Kidney (tissue), 14 donors: ENCODE measurements around the gene SH2D4B. TPM values are rescaled to one million over a fixed set of nuclear protein-coding genes. Genes with fewer than 3 reads are reported as not detected.

ENCODE experiments used
- DNase-seq, 5 donors: peaks; one replicate each; pipeline ENCODE4 v3.0.0-alpha.2; 2013 to 2020
- FAIRE-seq: peaks from 2 replicates; lab custom pipeline; 2012; peaks lifted over from hg19 to GRCh38; lab: Jason Lieb, UNC
- H3K27ac ChIP-seq, 2 donors: one replicate each; pipeline ENCODE4 v1.7.0; 2013; ENCODE audit warnings: low read depth in 2 of 2, low read length in 2 of 2, inconsistent platforms in 1 of 2
- H3K27me3 ChIP-seq: one replicate; pipeline ENCODE4 v1.7.1; 2013; ENCODE audit warnings: low read length, inconsistent platforms; ENCODE audit not compliant: control insufficient read depth, insufficient read depth
- H3K36me3 ChIP-seq, 3 donors: one replicate each; pipeline versions ENCODE4 v1.7.0 to v1.7.1; 2013; ENCODE audit warnings: low read length in 3 of 3, control low read depth in 1 of 3, inconsistent platforms in 1 of 3; ENCODE audit not compliant: insufficient read depth in 3 of 3, control insufficient read depth in 2 of 3
- H3K4me1 ChIP-seq, 3 donors: one replicate each; pipeline versions ENCODE4 v1.7.0 to v1.7.1; 2013; ENCODE audit warnings: low read length in 3 of 3, inconsistent platforms in 1 of 3, low read depth in 1 of 3; ENCODE audit not compliant: control insufficient read depth in 2 of 3, insufficient read depth in 2 of 3
- H3K4me3 ChIP-seq, 3 donors: one replicate each; pipeline versions ENCODE4 v1.7.0 to v1.8.1; 2013; ENCODE audit warnings: low read length in 3 of 3, control low read depth in 1 of 3, inconsistent platforms in 1 of 3
- H3K9ac ChIP-seq, 3 donors: one replicate each; pipeline versions ENCODE4 v1.7.0 to v1.7.1; 2013; ENCODE audit warnings: low read length in 3 of 3, control low read depth in 1 of 3, inconsistent platforms in 1 of 3
- H3K9me3 ChIP-seq, 3 donors: one replicate each; pipeline versions ENCODE4 v1.7.0 to v1.7.1; 2013; ENCODE audit warnings: low read length in 3 of 3, control low read depth in 1 of 3, inconsistent platforms in 1 of 3; ENCODE audit not compliant: control insufficient read depth in 2 of 3, insufficient read depth in 1 of 3
- CTCF ChIP-seq: IDR thresholded peaks from 3 replicates; pipeline ENCODE4 v1.5.1; 2012; ENCODE audit warnings: mild to moderate bottlenecking, moderate library complexity, borderline replicate concordance; ENCODE audit not compliant: insufficient read depth; ENCODE audit errors: extremely low read depth
- intact Hi-C: fragments of 100-400 bp; cut with DNase I; formaldehyde crosslinking; loops from one replicate; pipeline ENCODE4 v1.11.1; 2022
- polyA plus RNA-seq: library from polyadenylated mRNA; stranded (reverse); fragments of 350-450 nt; fragmentation: Illumina TruSeq; extraction: RNeasy Lipid Tissue Mini Kit (QIAGEN cat#74804); gene quantifications from one replicate; pipeline ENCODE4 v1.2.3, GENCODE V29; 2014; ENCODE audit warnings: low read depth, low replicate concordance; ENCODE audit not compliant: insufficient read depth
- total RNA-seq: library from RNA; stranded (reverse); fragmentation: NEBNext Ultra II Directional; extraction: Animal tissue kit (Norgen Biotek cat#: 25700); gene quantifications from one replicate; pipeline ENCODE4 v1.2.1, GENCODE V29; 2021
- donor health status: control.
- donor health status: control.
- donor health status: control.
- donor health status: control.
- donor health status: control.
- donor health status: DM: yes; HTN: yes; CAD: no.
- donor health status: Normal renal cell carcinoma (clear cell type).

SH2D4B gene
- total and polyA plus RNA-seq, 2 donors from 2014 or later: 0.09 TPM; not detected in 1

- Histone ChIP-seq H3K9ac (no peak overlapping the region), H3K4me3 (no peak overlapping the region), H3K36me3 (peaks cover 0 to 20% (median 19%) of the 10 kb centered on the region in 3 donors), H3K4me1 (peaks cover 0 to 16% (median 2%) of the 10 kb centered on the region in 3 donors), H3K9me3 (no peaks in the 10 kb centered on the region), H3K27ac (no peak overlapping the region), H3K27me3 (no peaks in the 10 kb centered on the region)
- FAIRE-seq (no peak), DNase-seq (peak in 1 of 5 donors; percentile 57)
- intact Hi-C loops: no loop called here
- TF ChIP-seq CTCF: no peak
These were observed 16.8 kb upstream of the SH2D4B start for GRCh38 chr10:80520661-80521470.

GRCh38 chr10:80522756-80523363 lies 14.8 kb upstream of the SH2D4B start:
- TF ChIP-seq CTCF: no peak
- no peaks in the 10 kb centered on the region for H3K9me3 ChIP-seq
- H3K36me3 ChIP-seq: peaks cover 0 to 11% (median 5%) of the 10 kb centered on the region in 3 donors
- H3K27me3 ChIP-seq: no peaks in the 10 kb centered on the region
- H3K27ac ChIP-seq: no peak overlapping the region
- peak in 3 of 5 donors; percentile 37 to 59 (median 48) for DNase-seq
- H3K4me3 ChIP-seq: no peak overlapping the region
- no peak for FAIRE-seq
- intact Hi-C loops: no loop called here
- peaks cover 0 to 12% (median 8%) of the 10 kb centered on the region in 3 donors for H3K4me1 ChIP-seq
- no peak overlapping the region for H3K9ac ChIP-seq

DNA sequence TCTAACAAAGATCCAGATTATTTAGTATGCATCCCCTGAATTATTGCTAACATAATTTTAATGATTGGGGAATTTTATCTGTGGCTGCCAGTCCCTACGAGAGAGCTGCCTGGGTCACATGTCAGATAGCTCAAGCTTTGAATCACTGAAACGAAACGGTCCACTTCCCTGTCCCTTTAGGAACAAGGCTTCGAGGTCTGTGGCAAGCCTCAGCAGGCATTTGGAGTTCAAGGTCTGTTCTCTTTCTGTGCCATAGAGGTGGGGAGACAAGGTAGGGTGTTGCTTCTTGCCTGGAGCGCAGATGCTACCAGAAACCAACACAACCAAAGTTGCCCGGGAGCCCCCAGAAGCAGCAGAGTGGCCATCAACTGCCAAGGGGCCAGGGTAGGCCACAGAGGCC lies 13.9 kb upstream of the SH2D4B start:
- H3K27ac ChIP-seq: no peak overlapping the region
- intact Hi-C loops: no loop called here
- DNase-seq (no peak), FAIRE-seq (no peak)
- H3K4me1 ChIP-seq: peaks cover 0 to 5% (median 4%) of the 10 kb centered on the region in 3 donors
- no peaks in the 10 kb centered on the region for H3K9me3 ChIP-seq
- H3K9ac ChIP-seq: no peak overlapping the region
- TF ChIP-seq CTCF: no peak
- peaks cover 0 to 5% (median 0%) of the 10 kb centered on the region in 3 donors for H3K36me3 ChIP-seq
- H3K4me3 ChIP-seq: no peak overlapping the region
- no peaks in the 10 kb centered on the region for H3K27me3 ChIP-seq
